CD4-positive, alpha-beta T cell (primary cell): ENCODE results near the gene SLC38A4. TPM values are rescaled to one million over a fixed set of nuclear protein-coding genes. Genes with fewer than 3 reads are reported as not detected.

Experiments used
- ATAC-seq: fragments of 200-7000 bp; cut with Tn5 transposase; one replicate; pipeline ENCODE4 v1.10.0; 2022; ENCODE audit warnings: mild to moderate bottlenecking; ENCODE audit not compliant: poor library complexity
- CTCF ChIA-PET: fragments of 350-600 bp; sonication (Branson Sonifier 250); formaldehyde crosslinking; loops from one replicate; lab custom pipeline; 2021; ENCODE audit warnings: antibody characterized with exemption, inconsistent platforms; lab: Charles Lee
- POLR2A ChIA-PET: fragments of 350-600 bp; sonication (Branson Sonifier 250); formaldehyde crosslinking; loops from one replicate; lab custom pipeline; 2021; ENCODE audit warnings: antibody characterized with exemption, inconsistent platforms; lab: Charles Lee
- DNase-seq, 14 experiments: peaks; one replicate each; pipeline ENCODE4 v3.0.0-alpha.2; 2013 to 2020; ENCODE audit warnings: mixed read lengths in 2 of 14
- H3K27ac ChIP-seq, 2 donors: one replicate each; pipeline versions ENCODE4 v1.5.1 to v1.7.0; 2013; ENCODE audit warnings: low read length in 2 of 2, low read depth in 1 of 2, mild to moderate bottlenecking in 1 of 2
- H3K27me3 ChIP-seq, 2 experiments: 1 replicate in 1 of 2; 2 replicates in 1 of 2; pipeline versions ENCODE4 v1.6.1 to v1.7.0; 2013; ENCODE audit warnings: low read length in 2 of 2, control low read depth in 1 of 2, mild to moderate bottlenecking in 1 of 2, moderate library complexity in 1 of 2; ENCODE audit not compliant: insufficient read depth in 2 of 2, control insufficient read depth in 1 of 2
- H3K36me3 ChIP-seq: one replicate; pipeline ENCODE4 v1.6.1; 2013; ENCODE audit warnings: low read length, control low read depth; ENCODE audit not compliant: insufficient read depth
- H3K4me1 ChIP-seq: one replicate; pipeline ENCODE4 v1.6.1; 2013; ENCODE audit warnings: low read length, control low read depth; ENCODE audit not compliant: insufficient read depth
- H3K4me3 ChIP-seq: one replicate; pipeline ENCODE4 v1.5.1; 2013; ENCODE audit warnings: mild to moderate bottlenecking, low read length, moderate library complexity
- H3K9me3 ChIP-seq, 2 experiments: 1 replicate in 1 of 2; 2 replicates in 1 of 2; pipeline versions ENCODE4 v1.6.1 to v1.7.0; 2013; ENCODE audit warnings: low read length in 2 of 2, mild to moderate bottlenecking in 2 of 2, control low read depth in 1 of 2, moderate library complexity in 1 of 2; ENCODE audit not compliant: control insufficient read depth in 1 of 2, insufficient read depth in 1 of 2
- H3K27ac Mint-ChIP-seq: one replicate; pipeline ENCODE4 v1.8.0; 2020; ENCODE audit warnings: mixed read lengths
- H3K27me3 Mint-ChIP-seq: one replicate; pipeline ENCODE4 v1.8.0; 2021; ENCODE audit warnings: mixed read lengths
- H3K36me3 Mint-ChIP-seq: one replicate; pipeline ENCODE4 v1.8.0; 2021; ENCODE audit warnings: low read depth, mixed read lengths
- H3K4me1 Mint-ChIP-seq: one replicate; pipeline ENCODE4 v1.8.0; 2021; ENCODE audit warnings: low read depth, mixed read lengths
- H3K4me3 Mint-ChIP-seq: one replicate; pipeline ENCODE4 v1.8.0; 2020; ENCODE audit warnings: mild to moderate bottlenecking, mixed read lengths
- H3K9me3 Mint-ChIP-seq: one replicate; pipeline ENCODE4 v1.8.0; 2020; ENCODE audit warnings: mixed read lengths
- intact Hi-C, 2 experiments: fragments of 100-400 bp; cut with DNase I in 1 of 2; cut with micrococcal nuclease in 1 of 2; formaldehyde crosslinking; loops; one replicate each; pipeline versions ENCODE4 v1.15.1 to v1.9.0; 2023 to 2025; cut with DNase I, micrococcal nuclease
- total RNA-seq, 174 experiments: library from RNA in 2 of 174; stranded (reverse) in 2 of 174; gene quantifications; one replicate each; pipeline ENCODE4 v1.2.3 and lab custom pipeline; 2021 to 2026
- TF ChIP-seq, protein P1 (sequence below): fragments of 200-600 bp; IDR thresholded peaks from one replicate; pipeline ENCODE4 v1.8.0; 2022; ENCODE audit warnings: antibody characterized with exemption, mild to moderate bottlenecking

Gene SLC38A4
- total RNA-seq, 2 experiments from 2014 or later: not detected

DNA sequence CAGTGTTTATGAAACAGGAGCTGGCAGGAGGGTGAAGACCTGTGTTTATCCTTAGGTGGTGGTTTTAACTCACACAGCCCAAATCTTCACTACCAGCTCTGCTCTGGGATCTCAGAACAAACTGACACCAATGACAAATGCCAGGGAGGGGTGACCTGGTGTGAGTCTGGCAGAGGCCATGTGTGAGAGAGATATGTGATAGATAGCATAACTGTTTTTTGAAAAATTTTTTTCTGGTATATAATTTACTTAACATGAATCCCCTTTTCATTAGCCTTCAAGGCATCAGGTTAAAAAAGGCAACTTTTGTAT, 51.5 kb downstream of the SLC38A4 start:
- ChIA-PET POLR2A (no interaction called here), CTCF (no interaction called here)
- Histone ChIP-seq H3K27me3 (no peaks in the 10 kb centered on the region), H3K4me1 (no peaks in the 10 kb centered on the region), H3K9me3 (no peaks in the 10 kb centered on the region), H3K27ac (no peak overlapping the region), H3K4me3 (no peak overlapping the region), H3K36me3 (no peaks in the 10 kb centered on the region)
- Mint-ChIP-seq H3K27me3 (no peaks in the 10 kb centered on the region), H3K27ac (no peak overlapping the region), H3K9me3 (no peaks in the 10 kb centered on the region), H3K4me3 (no peak overlapping the region), H3K36me3 (no peaks in the 10 kb centered on the region), H3K4me1 (no peaks in the 10 kb centered on the region)
- DNase-seq (no peak), ATAC-seq (no peak)
- TF ChIP-seq, protein P1, sequence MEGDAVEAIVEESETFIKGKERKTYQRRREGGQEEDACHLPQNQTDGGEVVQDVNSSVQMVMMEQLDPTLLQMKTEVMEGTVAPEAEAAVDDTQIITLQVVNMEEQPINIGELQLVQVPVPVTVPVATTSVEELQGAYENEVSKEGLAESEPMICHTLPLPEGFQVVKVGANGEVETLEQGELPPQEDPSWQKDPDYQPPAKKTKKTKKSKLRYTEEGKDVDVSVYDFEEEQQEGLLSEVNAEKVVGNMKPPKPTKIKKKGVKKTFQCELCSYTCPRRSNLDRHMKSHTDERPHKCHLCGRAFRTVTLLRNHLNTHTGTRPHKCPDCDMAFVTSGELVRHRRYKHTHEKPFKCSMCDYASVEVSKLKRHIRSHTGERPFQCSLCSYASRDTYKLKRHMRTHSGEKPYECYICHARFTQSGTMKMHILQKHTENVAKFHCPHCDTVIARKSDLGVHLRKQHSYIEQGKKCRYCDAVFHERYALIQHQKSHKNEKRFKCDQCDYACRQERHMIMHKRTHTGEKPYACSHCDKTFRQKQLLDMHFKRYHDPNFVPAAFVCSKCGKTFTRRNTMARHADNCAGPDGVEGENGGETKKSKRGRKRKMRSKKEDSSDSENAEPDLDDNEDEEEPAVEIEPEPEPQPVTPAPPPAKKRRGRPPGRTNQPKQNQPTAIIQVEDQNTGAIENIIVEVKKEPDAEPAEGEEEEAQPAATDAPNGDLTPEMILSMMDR: no peak
- intact Hi-C loops: no loop called here

DNA sequence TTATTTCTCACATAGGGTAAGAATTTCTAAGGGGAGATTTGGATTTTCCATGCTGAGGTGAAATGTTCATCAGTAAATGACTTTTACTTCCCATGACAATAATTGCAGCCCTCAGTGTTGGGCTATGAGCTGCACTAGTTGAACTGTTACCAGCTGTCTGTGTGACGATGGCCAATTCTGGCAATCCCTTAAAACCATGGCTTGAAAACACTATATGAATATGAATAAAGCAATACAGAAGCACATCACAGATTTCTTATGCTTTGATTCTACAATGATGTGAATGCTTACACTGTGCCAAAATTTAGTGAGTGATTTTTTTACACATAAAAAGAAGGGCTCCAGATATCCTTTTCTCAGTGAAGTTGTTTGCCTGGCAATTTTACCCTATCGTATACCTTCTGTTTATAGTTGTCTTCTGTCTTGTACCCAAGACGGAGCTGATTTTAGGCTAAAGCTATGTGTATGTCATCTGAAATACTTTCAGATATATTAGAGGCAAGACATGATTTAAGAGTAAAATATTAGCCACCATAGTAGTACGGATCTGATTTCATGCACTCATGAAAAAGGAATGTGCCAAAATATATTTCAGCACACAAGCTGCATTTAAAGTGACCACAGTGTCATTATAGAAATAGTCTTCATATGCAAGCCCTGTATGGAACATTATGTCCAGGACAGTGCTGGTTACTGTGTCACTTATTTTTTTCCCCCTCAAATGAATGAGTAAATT, 52.0 kb downstream of the SLC38A4 start:
- Mint-ChIP-seq H3K27me3 (peaks cover 4% of the 10 kb centered on the region), H3K9me3 (no peaks in the 10 kb centered on the region), H3K4me3 (no peak overlapping the region), H3K4me1 (no peaks in the 10 kb centered on the region), H3K36me3 (no peaks in the 10 kb centered on the region), H3K27ac (no peak overlapping the region)
- POLR2A ChIA-PET: no interaction called here
- DNase-seq (no peak), ATAC-seq (no peak)
- Histone ChIP-seq H3K4me3 (no peak overlapping the region), H3K4me1 (no peaks in the 10 kb centered on the region), H3K9me3 (no peaks in the 10 kb centered on the region), H3K27ac (no peak overlapping the region), H3K27me3 (no peaks in the 10 kb centered on the region), H3K36me3 (no peaks in the 10 kb centered on the region)
- TF ChIP-seq, protein P1: no peak
- intact Hi-C loops: no loop called here
- CTCF ChIA-PET: no interaction called here

DNA sequence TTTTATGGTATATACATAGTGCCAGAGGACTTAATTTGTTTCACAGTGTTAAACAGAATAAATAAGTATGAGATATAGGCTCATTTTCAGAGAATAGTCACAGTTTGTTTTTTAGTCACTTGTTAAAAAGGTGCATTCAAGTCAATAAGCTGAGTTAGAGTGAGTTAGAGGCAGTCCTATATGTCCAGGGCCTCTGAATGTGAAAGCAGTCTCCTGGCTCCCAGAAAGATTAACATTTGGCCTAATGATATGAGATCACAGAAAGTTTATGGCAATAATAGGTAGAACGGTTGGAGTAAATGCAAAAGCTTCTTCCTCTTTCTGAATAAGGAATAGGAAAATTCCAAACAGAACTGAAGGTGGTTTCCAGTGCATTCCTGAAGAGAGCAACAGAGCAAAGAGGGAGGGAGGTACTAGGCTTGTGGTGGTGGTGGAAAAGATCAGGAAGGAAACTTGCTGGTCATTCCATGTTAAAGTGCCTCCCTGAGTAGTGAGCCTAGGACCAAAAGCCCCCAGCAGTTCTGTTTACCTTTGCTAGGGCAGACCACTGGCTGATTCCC, 54.4 kb downstream of the SLC38A4 start:
- H3K4me1 Mint-ChIP-seq: no peaks in the 10 kb centered on the region
- no peak overlapping the region for H3K27ac ChIP-seq
- CTCF ChIA-PET: no interaction called here
- H3K9me3 ChIP-seq: no peaks in the 10 kb centered on the region
- POLR2A ChIA-PET: no interaction called here
- H3K27ac Mint-ChIP-seq: no peak overlapping the region
- DNase-seq: no peak
- H3K36me3 ChIP-seq: no peaks in the 10 kb centered on the region
- peaks cover 5% of the 10 kb centered on the region for H3K27me3 Mint-ChIP-seq
- H3K4me3 Mint-ChIP-seq: no peak overlapping the region
- no peaks in the 10 kb centered on the region for H3K4me1 ChIP-seq
- no peaks in the 10 kb centered on the region for H3K36me3 Mint-ChIP-seq
- no peaks in the 10 kb centered on the region for H3K27me3 ChIP-seq
- no peaks in the 10 kb centered on the region for H3K9me3 Mint-ChIP-seq
- no peak for ATAC-seq
- intact Hi-C loops: no loop called here
- TF ChIP-seq, protein P1: no peak
- no peak overlapping the region for H3K4me3 ChIP-seq
